ENCODE data around the gene ADPRH.

The ADPRH gene

DNA sequence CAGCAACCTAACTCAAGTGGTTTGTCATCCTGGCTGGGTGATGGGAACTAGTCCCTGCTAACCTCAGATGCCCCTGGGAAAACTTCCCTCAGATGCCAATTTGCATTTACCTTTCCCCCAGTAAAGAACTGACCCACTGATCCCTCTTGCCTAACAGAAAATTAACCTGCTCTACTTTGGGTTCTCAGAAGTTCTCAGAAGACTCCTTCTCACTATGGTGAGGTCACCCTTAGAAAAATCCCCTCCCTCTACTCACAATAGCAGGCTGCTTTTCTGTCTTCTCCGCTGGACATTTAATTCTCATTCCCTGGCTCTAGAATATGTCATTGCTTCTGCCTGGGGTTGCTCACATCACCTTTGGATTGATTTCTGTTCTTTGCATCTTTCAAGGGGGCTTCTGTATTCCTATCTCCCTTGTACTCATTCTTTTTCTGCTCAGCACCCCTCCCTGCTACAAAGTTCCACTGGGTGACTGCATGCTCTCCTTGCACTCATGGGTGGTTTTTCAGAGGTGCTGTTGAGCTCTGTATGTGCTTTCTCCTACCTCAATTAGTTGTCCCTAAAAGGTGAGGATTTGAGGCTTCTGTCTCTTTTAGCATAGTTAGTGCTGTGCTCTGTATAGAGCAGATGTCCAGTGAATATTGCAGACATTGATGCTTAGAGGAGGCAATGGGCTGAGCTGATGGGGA lies 19.3 kb downstream of the ADPRH start:
- no peak for DNase-seq

- no peak for DNase-seq
Observed at GRCh38 chr3:119599558-119600174, 20.4 kb downstream of the ADPRH start.

DNA sequence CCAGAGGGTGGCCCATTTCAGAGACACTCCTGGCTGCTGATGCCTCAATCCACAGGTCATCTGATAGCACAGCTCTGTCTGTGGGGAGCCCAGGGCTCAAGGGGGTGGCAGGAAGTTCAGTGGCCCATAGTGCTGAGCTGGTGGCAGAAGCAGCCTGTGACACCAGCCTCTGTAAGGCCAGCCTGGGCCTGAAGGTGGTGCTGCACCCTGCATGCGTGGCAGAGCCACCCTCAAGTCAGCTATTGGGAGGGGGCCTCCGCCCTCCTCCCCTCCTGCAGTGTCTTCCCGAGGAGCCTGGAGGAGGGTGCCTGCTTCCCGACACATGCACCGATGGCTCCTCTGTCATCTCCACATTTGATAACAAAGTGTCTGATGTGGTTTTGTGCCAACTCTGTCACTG lies 21.4 kb downstream of the ADPRH start:
- no peak for DNase-seq

- DNase-seq = no peak
Observed at GRCh38 chr3:119601154-119601553, 21.9 kb downstream of the ADPRH start.

DNA sequence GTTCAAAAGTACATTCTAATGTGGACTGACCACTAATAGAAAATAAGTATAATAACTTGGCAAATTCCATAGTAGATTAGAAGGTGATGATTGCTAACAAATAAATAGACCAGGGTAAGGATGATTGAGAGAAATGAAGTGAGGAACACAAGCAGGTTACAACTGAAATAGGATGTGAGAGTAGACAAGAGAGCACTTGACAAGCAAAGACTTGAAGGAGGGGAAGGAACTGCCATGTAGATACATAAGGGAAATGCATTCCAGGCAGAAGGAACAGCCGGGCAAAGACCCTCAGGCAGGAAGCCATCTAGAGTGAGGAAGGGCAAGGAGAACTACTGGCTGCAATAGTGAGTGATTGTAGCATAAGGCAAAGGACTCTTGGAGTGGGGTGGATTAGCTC lies 23.4 kb downstream of the ADPRH start:
- no peak for DNase-seq

DNA sequence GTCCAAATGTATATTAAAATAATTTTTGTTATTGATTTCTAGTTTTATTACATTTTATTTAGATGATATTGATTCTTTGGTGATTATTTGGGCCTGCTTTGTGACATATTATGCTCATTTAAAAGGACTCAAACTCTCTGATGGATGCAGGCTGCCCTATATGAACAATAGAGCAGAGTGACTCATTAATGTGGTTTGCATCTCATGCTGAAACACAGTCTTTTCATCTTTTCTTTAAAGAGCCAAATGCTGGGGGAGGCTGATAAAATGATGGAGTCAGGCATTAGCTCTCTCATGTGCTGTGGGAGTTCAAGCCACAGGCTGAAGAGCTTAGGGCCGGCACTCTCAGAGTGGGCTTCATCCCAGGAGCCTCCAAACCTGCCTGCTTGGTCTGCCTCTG lies 25.6 kb downstream of the ADPRH start:
- no peak for DNase-seq

DNA sequence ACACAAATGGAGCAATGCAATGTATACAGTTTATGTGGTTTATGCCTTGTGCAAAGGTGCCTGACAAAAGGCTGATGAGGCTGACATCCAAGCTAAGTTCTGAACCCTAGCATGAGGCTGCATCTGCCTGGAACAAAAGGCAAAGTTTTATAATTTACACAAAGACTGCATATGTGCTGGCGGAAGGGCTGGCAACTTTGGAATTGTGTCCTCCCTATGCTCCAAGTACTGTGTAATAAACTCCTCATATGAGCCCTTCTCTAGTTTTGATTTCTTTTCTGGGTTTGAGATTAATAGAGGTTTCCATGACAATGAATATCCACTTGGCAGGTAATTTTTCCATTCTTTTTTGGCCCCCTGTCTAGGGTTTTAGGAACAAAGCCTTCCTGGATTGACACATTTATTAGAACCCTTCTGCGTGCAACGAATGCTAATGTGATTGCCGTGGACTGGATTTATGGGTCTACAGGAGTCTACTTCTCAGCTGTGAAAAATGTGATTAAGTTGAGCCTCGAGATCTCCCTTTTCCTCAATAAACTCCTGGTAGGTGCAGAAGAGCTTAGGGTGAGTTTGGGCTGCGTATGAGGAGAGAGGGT lies 29.2 kb downstream of the ADPRH start:
- no peak for DNase-seq

- no peak for DNase-seq
Observed at GRCh38 chr3:119609301-119609700, 30.0 kb downstream of the ADPRH start.

DNA sequence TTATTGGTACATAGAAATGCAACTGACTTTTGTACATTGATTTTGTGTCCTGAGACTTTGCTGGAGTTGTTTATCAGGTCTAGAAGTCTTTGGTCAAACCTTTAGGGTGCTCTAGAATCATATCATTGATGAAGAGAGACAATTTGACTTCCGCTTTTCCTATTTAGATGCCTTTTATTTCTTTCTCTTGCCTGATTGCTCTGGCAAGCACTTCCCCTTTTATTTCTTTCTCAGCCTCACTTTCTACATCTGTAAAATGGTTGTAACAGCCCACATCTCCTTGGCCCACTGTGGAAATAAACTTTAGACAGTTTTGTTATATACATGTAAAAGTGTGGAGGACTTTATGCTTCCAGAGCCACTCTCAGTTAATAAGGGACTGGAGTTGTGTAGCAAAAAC lies 32.4 kb downstream of the ADPRH start:
- DNase-seq = no peak

DNA sequence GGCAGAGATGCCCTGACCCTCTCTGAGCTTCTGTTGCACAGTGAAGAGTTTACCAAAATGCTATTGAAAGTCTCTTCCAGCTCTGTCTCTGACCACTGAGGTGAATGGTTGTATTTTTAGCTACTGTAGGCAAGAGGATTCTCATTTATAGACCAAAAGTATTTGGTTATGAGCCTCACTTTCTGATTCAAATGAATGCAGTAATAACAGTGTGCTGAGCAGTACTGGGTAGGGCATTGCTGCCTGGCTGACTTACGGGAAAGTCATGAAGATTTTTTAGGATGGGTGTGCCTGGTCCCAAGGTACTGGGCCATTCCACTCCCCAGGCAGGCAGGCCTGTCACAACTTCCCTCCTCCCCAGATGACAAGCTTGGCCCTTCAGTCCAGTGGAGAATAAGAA lies 33.9 kb downstream of the ADPRH start:
- no peak for DNase-seq

GRCh38 chr3:119613872-119614271 lies 34.6 kb downstream of the ADPRH start:
- DNase-seq = no peak

- no peak for DNase-seq
Observed at GRCh38 chr3:119616056-119616455, 36.8 kb downstream of the ADPRH start.

- no peak for DNase-seq
Observed at GRCh38 chr3:119619094-119619493, 39.8 kb downstream of the ADPRH start.

- DNase-seq = no peak
Observed at GRCh38 chr3:119620899-119621298, 41.6 kb downstream of the ADPRH start.

GRCh38 chr3:119624002-119624720 lies 44.9 kb downstream of the ADPRH start:
- no peak for DNase-seq

DNA sequence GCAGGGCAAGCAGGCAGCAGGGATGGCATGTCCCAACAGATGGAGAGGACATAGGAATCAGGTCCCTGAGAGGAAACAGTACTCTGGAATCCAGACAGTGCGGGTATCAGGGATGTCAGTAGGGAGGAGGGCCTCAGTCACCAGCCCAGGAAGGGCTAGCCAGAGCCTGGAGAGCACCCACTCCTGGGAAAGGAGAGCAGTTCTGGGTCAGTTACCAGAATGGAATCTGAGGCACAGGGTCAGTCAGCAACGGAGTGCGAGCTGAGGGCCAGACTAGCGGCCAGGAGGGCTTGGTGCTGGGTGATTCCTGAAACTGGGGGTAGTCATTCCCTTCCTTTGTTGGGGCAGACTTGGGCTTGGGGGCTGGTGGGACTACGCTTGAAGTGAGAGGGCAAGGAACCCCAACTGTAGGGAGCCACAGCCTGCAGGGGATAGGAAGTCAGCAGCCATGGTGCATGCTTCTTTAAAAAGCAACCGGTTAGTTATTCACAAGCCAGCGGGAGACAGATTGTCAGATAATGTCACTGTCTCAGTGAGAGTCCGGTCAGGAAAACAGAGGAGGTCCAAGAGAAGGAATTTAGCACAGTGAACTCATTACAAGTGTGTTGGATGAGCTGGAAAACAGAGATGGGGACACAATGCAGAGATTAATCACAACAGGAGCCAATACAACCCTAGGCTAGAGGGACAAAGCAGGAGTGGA lies 46.3 kb downstream of the ADPRH start:
- no peak for DNase-seq

DNA sequence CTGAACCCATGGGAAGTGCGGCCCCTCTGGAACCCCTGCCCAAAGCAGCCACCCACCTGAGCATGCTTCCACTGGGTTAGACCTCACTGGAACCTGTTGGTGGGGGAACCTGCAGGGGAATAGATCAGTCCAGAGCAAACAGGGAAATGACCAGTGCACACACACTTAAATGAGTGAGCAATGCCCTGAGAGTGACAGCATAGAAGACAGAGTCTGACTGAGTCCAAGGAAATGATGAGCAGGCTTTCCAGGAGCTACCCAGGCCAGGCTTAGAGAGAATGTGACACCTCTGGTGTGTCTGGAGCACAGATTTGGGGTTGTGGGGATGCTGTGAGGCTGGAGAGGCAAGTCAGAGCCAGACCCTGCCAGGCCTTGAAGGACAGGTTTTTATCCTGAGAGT lies 46.9 kb downstream of the ADPRH start:
- no peak for DNase-seq

GRCh38 chr3:119627461-119627860 lies 48.2 kb downstream of the ADPRH start:
- no peak for DNase-seq

GRCh38 chr3:119628390-119628789 lies 49.1 kb downstream of the ADPRH start:
- no peak for DNase-seq

DNA sequence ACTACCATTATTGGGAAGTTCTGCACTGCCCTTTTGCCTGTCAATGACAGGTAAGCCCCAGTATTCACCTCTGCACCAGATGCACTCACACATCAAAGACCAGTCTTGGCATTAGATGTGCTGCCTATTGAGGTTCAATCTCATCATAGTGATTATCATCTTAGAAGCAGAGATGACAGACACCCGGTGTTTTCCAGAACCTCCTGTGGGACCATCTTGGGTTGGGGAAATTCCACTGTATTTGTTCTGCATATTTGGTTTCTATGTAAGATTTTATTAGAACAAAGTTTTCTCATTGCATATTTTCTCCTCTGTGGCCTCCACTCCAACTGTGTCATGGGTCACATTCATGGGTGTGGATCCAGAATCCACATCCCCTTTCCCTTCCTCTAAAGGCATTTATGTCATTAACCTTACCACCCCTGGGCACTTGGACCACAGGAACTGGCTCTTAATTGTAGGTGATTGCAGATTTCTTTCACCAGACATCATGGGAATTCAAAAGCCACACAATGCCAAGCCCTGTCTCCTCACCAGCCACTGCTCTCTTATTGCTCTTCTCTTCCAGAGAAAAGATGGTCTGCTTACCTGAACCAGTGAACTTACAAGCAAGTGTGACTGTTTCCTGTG lies 49.6 kb downstream of the ADPRH start:
- DNase-seq = no peak

DNA sequence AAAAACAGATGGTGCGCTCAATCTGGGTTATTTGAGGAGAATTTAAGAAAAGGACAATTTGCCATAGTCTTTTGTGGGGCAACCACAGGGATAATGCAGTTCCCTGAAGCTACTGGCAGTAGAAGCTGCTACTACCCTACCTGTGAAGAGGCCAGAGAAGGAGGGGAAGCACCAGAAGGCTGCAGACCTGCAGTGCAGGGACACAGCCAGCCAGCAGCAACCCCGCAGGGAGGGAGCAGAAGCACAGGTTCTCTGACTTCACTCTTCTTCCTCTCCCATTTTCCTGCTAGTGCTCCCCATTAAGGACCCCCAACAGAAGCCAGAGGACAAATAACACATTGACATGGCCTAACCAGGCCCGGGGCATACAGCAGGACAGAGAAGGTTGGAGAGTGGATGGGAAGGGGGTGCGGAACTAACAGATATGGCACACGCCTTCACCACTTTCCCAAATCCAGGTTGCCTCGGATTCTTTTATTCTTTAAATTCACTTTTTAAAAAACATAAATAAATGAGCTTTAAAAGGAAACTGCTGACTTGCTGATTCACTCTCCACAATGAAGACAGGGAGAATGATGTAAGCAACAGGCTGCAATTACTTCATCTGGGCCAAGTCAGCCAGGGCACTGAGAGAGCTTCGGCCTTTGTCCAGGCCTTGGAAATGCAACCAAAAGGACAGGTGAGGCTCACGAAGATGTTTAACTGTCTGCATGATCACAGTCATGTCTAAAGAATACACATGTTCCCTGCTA lies 51.0 kb downstream of the ADPRH start:
- no peak for DNase-seq

DNA sequence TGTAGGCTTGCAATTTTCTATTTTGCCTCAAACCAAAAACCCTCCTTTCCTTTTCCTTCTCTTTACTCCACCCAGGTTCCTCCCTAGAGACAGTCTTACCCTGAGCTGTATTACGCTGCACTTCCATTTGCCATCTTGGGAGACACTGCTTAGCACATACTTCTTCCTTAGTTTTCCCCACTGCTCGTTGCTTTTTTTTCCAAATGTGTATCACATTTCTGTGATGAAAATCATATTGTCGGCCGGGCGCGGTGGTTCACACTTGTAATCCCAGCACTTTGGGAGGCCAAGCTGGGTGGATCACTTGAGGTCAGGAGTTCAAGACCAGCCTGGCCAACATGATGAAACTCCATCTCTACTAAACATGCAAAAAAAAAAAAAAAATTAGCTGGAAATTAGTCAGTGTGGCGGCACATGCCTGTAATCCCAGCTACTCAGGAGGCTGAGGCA lies 51.6 kb downstream of the ADPRH start:
- DNase-seq = no peak

All from NCI-H1436 treated with DMSO at 0.1 percent for 48 hours (cell line).